BE2C (cell line): ENCODE results near the gene AKAP11.
A peak's percentile ranks its signal among the peaks of the same experiment; 100 is the strongest.

Experiments
- DNase-seq: peaks from one replicate; pipeline ENCODE4 v3.0.0-alpha.2; 2020
- H3K27me3 ChIP-seq: fragments of 250-450 bp; sonication (Bioruptor Pico); 2 replicates; pipeline ENCODE4 v1.5.1; 2020; ENCODE audit warnings: mild to moderate bottlenecking
- H3K36me3 ChIP-seq: fragments of 250-450 bp; sonication (Bioruptor Pico); 2 replicates; pipeline ENCODE4 v1.5.1; 2020; ENCODE audit warnings: mild to moderate bottlenecking
- H3K4me1 ChIP-seq: fragments of 250-450 bp; sonication (Bioruptor Pico); 2 replicates; pipeline ENCODE4 v1.5.1; 2020
- H3K4me3 ChIP-seq: 2 replicates; pipeline ENCODE4 v1.5.1; 2011; ENCODE audit warnings: low read depth, low read length
- H3K9me3 ChIP-seq: fragments of 250-450 bp; sonication (Bioruptor Pico); 2 replicates; pipeline ENCODE4 v1.5.1; 2020
- TF ChIP-seq, protein P1 (sequence below): IDR thresholded peaks from 2 replicates; pipeline ENCODE4 v1.5.1; 2012; ENCODE audit warnings: mild to moderate bottlenecking, low read depth, low read length

Gene AKAP11

DNA sequence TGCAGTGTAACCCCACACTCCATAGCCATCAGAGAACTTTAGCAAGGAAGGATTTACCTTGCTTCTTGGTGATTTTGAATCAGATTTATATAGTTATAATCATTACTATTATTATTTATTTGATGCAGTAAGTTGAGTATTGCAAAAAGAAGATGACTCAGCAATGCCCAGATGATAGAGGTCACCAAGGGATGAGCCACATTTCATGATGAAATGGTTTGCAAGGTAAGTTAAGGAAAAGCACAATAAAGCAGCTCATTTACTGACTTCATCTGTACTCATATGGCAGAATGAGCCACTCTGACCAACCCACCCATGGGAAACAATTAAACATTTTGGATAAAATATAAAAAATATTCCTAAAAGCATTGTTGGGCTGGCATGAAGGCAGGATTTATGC lies 59.1 kb downstream of the AKAP11 start:
- H3K9me3 ChIP-seq: no peaks in the 10 kb centered on the region

GRCh38 chr13:42333613-42334328 lies 61.8 kb downstream of the AKAP11 start:
- Histone ChIP-seq H3K27me3 (no peaks in the 10 kb centered on the region), H3K4me1 (no peaks in the 10 kb centered on the region), H3K9me3 (no peaks in the 10 kb centered on the region), H3K4me3 (no peak overlapping the region), H3K36me3 (no peaks in the 10 kb centered on the region)
- no peak for DNase-seq
- TF ChIP-seq, protein P1, sequence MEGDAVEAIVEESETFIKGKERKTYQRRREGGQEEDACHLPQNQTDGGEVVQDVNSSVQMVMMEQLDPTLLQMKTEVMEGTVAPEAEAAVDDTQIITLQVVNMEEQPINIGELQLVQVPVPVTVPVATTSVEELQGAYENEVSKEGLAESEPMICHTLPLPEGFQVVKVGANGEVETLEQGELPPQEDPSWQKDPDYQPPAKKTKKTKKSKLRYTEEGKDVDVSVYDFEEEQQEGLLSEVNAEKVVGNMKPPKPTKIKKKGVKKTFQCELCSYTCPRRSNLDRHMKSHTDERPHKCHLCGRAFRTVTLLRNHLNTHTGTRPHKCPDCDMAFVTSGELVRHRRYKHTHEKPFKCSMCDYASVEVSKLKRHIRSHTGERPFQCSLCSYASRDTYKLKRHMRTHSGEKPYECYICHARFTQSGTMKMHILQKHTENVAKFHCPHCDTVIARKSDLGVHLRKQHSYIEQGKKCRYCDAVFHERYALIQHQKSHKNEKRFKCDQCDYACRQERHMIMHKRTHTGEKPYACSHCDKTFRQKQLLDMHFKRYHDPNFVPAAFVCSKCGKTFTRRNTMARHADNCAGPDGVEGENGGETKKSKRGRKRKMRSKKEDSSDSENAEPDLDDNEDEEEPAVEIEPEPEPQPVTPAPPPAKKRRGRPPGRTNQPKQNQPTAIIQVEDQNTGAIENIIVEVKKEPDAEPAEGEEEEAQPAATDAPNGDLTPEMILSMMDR: peak; percentile 37

More for the DNA sequence above, 59.1 kb downstream of the AKAP11 start:
- no peak for DNase-seq
- Histone ChIP-seq H3K4me1 (no peaks in the 10 kb centered on the region), H3K4me3 (no peak overlapping the region), H3K27me3 (no peaks in the 10 kb centered on the region), H3K36me3 (no peaks in the 10 kb centered on the region)
- TF ChIP-seq, protein P1: no peak

- H3K9me3 ChIP-seq: no peaks in the 10 kb centered on the region
- H3K36me3 ChIP-seq: no peaks in the 10 kb centered on the region
- TF ChIP-seq, protein P1: no peak
- no peak for DNase-seq
- no peaks in the 10 kb centered on the region for H3K27me3 ChIP-seq
- H3K4me1 ChIP-seq: no peaks in the 10 kb centered on the region
- H3K4me3 ChIP-seq: no peak overlapping the region
Measured at GRCh38 chr13:42334329-42334706, 62.4 kb downstream of the AKAP11 start.

GRCh38 chr13:42337808-42338600 lies 66.1 kb downstream of the AKAP11 start:
- H3K9me3 ChIP-seq: no peaks in the 10 kb centered on the region
- no peaks in the 10 kb centered on the region for H3K27me3 ChIP-seq
- no peak overlapping the region for H3K4me3 ChIP-seq
- TF ChIP-seq, protein P1: no peak
- no peaks in the 10 kb centered on the region for H3K36me3 ChIP-seq
- DNase-seq: no peak
- H3K4me1 ChIP-seq: no peaks in the 10 kb centered on the region

GRCh38 chr13:42345367-42345766 lies 73.4 kb downstream of the AKAP11 start:
- no peak for DNase-seq
- no peaks in the 10 kb centered on the region for H3K4me1 ChIP-seq
- H3K9me3 ChIP-seq: no peaks in the 10 kb centered on the region
- no peaks in the 10 kb centered on the region for H3K27me3 ChIP-seq
- H3K36me3 ChIP-seq: no peaks in the 10 kb centered on the region
- H3K4me3 ChIP-seq: no peak overlapping the region
- TF ChIP-seq, protein P1: no peak

DNA sequence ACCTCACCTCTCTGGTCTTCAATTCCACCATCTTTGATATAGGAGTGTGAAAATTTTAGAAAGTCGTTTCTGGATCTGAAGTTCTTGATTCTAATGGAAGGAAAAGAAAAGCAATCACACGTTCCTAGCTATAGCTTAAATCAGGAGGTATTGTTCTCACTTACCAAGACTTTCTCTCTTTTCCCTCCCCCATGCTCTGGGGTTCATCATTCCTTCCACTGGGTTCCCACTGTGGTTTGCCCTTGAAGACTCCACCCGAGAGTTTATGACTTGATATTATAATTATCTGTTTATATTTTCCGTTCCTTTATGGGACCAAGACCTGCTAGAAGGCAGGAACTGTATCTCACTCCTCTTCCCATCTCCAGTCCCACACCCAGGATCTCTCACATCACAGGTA lies 76.6 kb downstream of the AKAP11 start:
- TF ChIP-seq, protein P1: no peak
- Histone ChIP-seq H3K36me3 (no peaks in the 10 kb centered on the region), H3K4me3 (no peak overlapping the region), H3K4me1 (no peaks in the 10 kb centered on the region), H3K9me3 (no peaks in the 10 kb centered on the region), H3K27me3 (no peaks in the 10 kb centered on the region)
- no peak for DNase-seq
